Activated T-cell treated with anti-CD3 and anti-CD28 coated beads for 24 hours (primary cell): ENCODE measurements around the gene SIX2.

Source experiments
- DNase-seq: peaks from one replicate; pipeline ENCODE4 v3.0.0-alpha.2; 2020; ENCODE audit warnings: low read depth

The SIX2 gene

GRCh38 chr2:45000921-45001868, 8.1 kb downstream of the SIX2 start:
- DNase-seq: no peak

GRCh38 chr2:45000341-45000901, 8.8 kb downstream of the SIX2 start:
- DNase-seq: no peak

GRCh38 chr2:44999540-44999939, 9.7 kb downstream of the SIX2 start:
- DNase-seq: no peak

- DNase-seq: no peak
Measured at GRCh38 chr2:44997963-44998362, 11.3 kb downstream of the SIX2 start.

DNA sequence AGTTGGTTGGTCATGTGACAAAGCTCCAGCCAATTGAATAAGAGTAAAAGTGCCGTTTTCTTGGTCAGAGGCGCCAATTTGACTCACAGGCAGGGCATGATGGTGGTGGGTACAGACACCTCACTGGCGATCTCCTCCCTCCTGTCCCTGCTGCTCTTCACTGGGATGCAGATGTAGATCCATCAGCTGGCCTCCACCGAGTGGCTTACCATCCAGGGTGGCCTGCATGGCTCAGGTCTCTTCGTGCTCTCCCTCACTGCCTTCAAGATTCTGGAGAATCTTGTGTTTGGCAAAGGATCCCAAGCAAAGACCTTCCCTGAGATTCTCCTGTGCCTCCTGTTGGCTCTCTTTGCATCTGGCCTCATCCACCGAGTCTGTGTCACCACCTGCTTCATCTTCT, 12.9 kb downstream of the SIX2 start:
- no peak for DNase-seq

DNA sequence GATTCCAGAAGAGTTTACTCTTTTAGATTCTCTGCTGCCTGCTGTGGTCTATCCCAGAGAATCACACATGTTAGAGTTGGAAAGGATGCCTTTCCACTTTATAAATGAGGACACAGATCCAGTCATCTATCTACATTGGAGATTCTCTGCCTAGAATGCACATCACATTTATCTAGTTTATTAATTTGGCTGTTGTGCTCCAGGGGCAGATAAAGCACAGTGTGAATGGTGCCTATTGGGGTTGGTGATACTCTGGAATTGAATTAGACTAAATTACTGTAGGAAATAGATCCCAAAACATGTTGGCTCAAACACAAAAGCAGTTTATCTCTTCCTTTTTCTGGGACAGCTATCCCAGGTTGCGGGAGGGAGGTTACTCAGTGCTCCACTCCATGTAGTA, 14.9 kb downstream of the SIX2 start:
- DNase-seq: no peak

DNA sequence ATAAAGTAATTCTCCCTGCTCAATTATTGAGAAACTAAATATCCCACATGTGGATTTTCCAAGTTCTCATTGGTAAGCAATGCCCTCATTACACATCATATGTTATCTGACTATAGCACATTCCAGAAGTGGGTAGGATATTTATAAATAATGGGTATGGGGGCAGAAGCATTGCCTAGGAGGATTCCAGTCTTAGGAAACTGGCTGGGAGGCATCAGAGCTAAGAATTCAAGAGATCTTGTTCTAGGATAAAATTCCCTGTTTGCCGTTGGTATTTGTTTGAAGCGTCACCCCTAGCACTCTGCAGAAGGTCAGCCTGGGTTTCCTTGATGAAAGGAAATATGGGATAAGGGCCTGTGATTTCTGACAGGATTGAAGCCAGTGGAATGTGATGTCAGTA, 20.1 kb downstream of the SIX2 start:
- no peak for DNase-seq

GRCh38 chr2:44983836-44984604, 25.2 kb downstream of the SIX2 start:
- DNase-seq: no peak

- peak; percentile 62 for DNase-seq
Measured at GRCh38 chr2:44981714-44982108, 27.5 kb downstream of the SIX2 start.

DNA sequence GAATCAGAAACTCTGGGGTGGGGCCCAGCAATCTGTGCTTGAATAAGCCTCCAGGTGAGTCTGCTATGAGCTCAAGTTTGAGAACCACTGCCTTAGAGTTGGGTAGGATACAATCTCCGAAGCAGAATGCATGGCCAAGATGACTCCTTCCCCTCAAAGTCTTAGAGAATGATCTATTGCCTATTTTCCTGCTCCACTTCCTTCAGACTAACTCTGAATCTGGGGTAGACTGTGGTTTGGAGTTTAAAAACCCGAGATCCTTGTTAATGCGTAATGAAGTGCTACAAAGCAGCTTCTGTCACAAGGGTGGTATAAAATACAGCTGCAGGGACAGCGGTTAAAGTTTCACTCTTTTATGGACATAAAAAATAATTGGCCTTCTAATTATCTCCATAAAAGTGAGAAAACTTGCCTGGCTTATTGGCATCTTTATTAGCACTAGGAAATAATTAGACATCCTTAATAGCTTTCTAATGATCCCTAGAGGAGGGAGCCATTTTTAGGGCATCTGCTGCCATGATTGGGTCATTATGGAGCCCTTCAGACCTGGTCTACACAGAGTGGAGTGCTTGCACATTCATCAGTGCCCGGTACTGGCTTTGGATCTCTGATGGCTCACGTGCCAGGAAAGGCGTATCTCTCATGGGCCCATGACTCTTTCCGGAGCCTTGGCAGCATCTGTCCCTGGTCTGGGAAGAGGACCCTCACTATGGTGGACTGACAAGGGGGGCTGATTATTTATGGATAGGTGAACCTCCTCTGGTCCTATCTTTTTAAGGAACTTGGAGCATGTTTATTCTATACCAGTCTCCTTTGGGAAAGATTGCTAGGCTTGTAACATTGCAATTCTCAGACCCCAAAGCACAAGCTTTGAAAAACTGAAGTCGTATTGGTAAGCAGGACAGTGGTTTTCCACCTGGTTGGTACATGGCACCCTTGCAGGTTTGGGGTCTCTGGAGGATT, 28.2 kb downstream of the SIX2 start:
- DNase-seq: no peak

DNA sequence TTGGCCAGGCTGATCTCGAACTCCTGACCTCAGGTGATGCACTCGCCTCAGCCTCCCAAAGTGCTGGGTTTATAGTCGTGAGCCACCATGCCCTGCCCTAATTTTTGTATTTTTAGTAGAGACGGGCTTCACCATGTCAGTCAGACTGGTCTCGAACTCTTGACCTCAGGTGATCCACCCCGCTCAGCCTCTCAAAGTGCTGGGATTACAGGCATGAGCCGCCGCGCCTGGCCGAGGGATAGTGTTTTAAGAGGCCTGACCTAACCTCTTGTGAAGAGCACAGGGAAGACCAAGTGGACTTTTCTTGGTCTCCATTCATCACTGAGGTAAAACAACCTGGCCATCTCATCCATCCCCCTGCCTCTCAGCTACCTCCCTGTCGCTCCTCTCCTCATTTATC, 29.7 kb downstream of the SIX2 start:
- DNase-seq: no peak

DNA sequence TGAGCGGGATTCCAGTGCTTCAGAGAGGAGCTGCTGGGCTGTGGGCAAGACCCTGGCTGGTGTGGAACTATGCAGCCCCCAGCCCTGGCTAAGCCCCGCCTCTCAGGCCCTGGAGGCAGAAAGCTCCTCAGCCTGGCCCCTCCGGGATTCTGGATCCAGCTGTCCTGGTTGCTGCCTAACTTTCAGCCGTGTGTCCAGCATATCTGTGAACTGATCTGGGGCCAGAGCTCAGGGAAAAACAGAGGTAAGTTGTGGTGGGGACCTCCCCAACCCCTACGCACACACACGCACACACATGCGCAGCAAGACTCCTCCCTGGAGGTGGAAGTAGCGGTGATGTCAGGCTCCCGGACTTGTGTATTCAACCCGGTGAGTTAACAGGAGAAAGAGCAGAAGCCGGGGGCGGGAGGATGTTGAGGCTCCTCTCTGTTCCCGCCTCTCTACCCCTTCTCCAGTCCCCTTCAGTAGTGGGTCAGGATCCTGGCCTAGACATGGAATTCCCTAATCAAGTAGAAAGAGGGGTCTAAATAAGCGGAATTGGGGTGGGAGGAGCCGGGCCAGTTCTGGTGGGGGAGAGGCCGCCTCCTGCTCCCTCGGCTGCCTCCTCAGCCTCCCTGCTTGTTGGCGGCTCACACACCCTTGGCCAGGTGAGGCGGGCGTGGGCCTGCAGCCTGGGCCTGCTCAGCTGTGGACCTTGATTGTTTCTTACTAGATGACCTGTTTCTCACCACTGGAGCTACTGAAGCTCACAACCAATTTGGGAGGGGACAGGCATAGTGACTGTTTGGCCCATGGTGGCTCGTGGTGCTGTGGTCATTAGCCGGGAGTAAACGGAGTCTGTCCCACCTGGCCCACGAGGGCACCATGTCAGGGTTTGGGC, 33.4 kb downstream of the SIX2 start:
- DNase-seq: no peak

GRCh38 chr2:44974064-44974715, 35.1 kb downstream of the SIX2 start:
- no peak for DNase-seq

GRCh38 chr2:44972771-44973535, 36.3 kb downstream of the SIX2 start:
- no peak for DNase-seq

- no peak for DNase-seq
Measured at GRCh38 chr2:44970846-44971450, 38.3 kb downstream of the SIX2 start.

DNA sequence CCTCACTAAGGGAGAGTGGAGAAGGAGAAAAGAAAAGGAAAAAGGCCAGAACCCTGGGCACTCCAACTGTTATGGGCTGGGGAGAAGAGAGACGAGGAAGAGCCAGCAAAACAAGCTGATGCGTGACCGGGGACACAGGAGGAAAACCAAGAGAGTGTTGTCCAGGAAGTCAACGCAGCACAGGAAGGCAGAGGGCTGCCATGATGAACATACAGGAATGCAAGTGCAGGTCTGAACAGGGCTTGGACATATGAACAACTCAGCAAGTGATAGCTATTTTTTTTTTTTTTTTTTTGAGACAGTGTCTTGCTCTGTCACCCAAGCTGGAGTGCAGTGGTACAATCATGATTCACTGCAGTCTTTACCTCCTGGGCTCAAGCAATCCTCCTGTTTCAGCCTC, 39.3 kb downstream of the SIX2 start:
- no peak for DNase-seq

DNA sequence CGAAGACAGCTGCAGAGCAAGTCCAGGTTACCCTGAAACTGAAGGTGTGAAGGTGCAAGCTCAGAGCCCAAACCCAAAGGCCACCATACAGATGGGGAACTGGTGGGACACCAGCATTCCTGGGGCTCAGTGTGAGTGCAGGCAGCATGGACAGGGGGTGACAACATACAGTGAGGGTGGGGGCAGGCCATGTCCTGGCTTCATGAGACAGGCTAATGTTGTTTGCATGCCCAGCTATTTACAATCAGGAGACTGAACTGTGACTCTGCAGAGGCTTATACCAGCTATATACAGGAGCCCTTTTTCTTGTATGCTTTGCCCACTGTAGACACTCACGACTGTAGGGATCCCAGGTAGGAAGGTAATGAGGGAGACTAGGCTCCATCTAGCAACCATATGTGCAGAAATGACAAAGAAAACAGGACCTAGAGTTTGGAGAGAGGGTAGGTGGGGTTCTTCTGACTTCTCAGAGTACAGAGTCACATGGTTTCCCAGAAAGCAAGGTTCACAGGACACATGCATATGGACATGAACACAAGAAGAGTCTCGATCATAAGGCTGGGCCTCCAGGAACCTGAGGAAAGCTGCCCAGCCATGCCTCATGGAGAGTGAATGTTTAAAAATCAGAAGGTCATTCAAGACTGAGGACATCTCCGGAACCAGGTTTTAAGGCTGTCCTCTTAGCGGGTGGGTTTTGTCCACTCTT, 41.4 kb downstream of the SIX2 start:
- no peak for DNase-seq

GRCh38 chr2:44967056-44967455, 42.2 kb downstream of the SIX2 start:
- DNase-seq: no peak
